Measurements from ENCODE around the gene WEE1.
A peak's percentile ranks its signal among the peaks of the same experiment; 100 is the strongest.

The WEE1 gene

GRCh38 chr11:9576701-9577381 is 3.4 kb downstream of the WEE1 start:
- peak overlapping the region; percentile 79 for H3K4me3 ChIP-seq (ENCODE audit: low read length)
- no peak for TF ChIP-seq CTCF (conservative IDR thresholded peaks at IDR 0.05; ENCODE audit: low read depth, low read length)
- DNase-seq (ENCODE audit: low read depth), result no peak

- TF ChIP-seq CTCF (conservative IDR thresholded peaks at IDR 0.05; ENCODE audit: low read depth, low read length), result no peak
- no peak for DNase-seq (ENCODE audit: low read depth)
- peak overlapping the region; percentile 79 for H3K4me3 ChIP-seq (ENCODE audit: low read length)
Observed at GRCh38 chr11:9577556-9577955, 4.1 kb downstream of the WEE1 start.

- DNase-seq (ENCODE audit: low read depth), result no peak
- H3K4me3 ChIP-seq (ENCODE audit: low read length), result no peak overlapping the region
- no peak for TF ChIP-seq CTCF (conservative IDR thresholded peaks at IDR 0.05; ENCODE audit: low read depth, low read length)
Observed at GRCh38 chr11:9580894-9581293, 7.4 kb downstream of the WEE1 start.

- H3K4me3 ChIP-seq (ENCODE audit: low read length), result no peak overlapping the region
- TF ChIP-seq CTCF (conservative IDR thresholded peaks at IDR 0.05; ENCODE audit: low read depth, low read length), result no peak
- DNase-seq (ENCODE audit: low read depth), result no peak
Observed at GRCh38 chr11:9581556-9582161, 8.2 kb downstream of the WEE1 start.

- TF ChIP-seq CTCF (conservative IDR thresholded peaks at IDR 0.05; ENCODE audit: low read depth, low read length), result no peak
- H3K4me3 ChIP-seq (ENCODE audit: low read length), result no peak overlapping the region
- DNase-seq (ENCODE audit: low read depth), result no peak
Observed at GRCh38 chr11:9590717-9591116, 17.2 kb downstream of the WEE1 start.

- no peak for DNase-seq (ENCODE audit: low read depth)
- TF ChIP-seq CTCF (conservative IDR thresholded peaks at IDR 0.05; ENCODE audit: low read depth, low read length), result no peak
- no peak overlapping the region for H3K4me3 ChIP-seq (ENCODE audit: low read length)
Observed at GRCh38 chr11:9594267-9595046, 21.0 kb downstream of the WEE1 start.
